HG02642 (cell line): ENCODE results near the gene IFNA17.
"Not testable (repeated sequence)": the region's sequence is repeated elsewhere in the genome, so short reads cannot be mapped to it uniquely, and the experiment has no call there.

Experiments
- ATAC-seq: cut with Tn5 transposase; IDR thresholded peaks from one replicate; pipeline ENCODE4 v1.9.1; 2021; ENCODE audit warnings: mild to moderate bottlenecking; ENCODE audit not compliant: unreplicated experiment, poor library complexity

IFNA17 gene

DNA sequence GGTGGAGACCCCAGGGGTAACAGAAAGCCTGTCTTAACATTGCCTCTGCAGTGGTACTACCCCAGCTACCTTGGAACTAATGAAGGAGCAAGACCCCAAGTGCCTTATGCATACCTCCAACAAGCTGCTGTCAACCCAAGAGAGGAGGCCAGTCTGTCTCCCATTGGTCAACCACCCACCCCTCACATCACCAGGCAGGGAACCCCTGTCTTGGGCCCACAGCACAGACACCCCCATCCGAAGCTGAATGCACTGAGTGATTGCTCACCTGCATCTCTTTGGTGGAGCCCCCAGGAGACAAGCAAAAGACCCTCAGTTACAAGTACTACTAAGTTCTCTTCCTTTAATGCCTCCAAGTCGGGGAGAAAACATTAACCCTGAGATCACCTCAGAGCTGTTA lies 15.9 kb downstream of the IFNA17 start:
- ATAC-seq = not testable (repeated sequence)

DNA sequence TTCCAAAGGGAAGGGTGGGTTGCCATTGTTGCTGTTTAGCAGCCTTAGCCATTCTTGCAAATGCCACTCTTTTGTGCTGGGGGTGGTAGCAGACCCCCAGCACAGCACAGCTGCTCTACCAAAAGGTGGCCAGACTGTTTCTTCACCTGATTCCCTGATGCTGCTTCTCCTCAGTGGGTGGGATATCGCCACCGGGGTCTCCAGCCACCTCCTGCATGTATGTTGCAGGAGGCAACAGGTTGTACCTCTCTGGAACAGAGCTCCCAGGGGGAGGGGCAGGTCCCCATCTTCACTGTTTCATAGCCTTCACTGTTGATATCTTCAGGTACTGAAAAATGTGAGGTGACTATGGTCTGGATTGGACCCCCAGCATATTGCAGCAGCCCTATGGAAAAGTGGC lies 17.2 kb downstream of the IFNA17 start:
- not testable (repeated sequence) for ATAC-seq

DNA sequence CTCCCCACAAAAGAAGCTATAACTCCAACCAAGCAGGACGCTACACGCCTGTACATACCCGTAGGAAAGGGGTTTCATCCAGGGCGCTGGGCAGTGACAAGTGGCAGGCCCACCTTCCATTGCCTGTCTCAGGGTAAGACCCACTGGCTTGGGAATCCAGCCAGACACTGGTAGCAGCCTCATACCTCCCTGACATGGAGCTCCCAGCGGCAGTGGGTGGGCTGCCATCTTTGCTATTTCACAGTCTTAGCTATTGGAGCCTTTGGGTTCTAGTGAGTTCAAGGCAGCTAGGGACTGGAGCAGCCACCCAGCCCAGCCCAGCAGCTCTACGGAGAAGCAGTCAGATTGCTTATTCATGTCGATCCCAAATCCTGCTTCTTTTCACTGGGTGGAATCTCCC lies 17.7 kb downstream of the IFNA17 start:
- no peak for ATAC-seq

DNA sequence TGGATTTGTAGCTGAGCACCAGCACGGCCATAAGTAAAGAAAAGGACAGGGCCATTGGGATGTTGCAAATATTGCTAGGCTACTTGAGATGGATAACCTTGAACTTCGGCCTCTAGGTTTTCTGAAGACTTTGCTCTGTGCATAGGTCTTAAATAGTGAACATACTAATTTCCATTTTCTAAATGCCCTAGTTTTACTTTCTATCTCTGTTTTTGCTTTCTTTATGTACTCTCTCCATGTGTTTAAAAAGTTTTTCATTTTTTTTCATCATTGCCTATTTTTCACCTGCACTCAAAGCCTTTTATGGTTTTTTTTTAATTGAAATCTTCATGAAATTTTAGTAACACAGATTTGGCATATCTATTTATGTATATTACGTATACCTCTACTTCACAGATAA lies 21.0 kb downstream of the IFNA17 start, which contains the start of gene IFNA10:
TSS of gene IFNA10 (minus strand) at position 101 of the 400 bp plus-strand sequence. CDS start at position 55, 46 bp downstream.
- not testable (repeated sequence) for ATAC-seq

DNA sequence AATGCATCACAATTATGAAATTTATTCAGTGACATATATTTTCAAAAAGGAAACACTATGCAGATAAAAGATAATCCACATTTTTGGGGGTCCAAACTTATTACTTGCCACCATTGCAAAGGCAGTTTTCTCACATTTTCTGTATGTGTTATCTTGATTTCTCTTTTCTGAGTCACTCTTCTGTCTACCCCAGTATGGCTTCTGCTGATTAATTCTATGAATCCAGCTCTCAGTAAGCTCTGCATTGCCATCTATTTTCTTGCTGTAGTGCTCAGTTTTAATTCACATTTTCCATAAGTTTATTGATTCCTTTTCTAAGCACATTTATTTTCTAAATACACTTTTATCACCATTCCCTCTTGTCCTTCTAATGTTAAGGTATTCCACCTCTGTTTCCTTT lies 22.8 kb downstream of the IFNA17 start:
- ATAC-seq = no peak

DNA sequence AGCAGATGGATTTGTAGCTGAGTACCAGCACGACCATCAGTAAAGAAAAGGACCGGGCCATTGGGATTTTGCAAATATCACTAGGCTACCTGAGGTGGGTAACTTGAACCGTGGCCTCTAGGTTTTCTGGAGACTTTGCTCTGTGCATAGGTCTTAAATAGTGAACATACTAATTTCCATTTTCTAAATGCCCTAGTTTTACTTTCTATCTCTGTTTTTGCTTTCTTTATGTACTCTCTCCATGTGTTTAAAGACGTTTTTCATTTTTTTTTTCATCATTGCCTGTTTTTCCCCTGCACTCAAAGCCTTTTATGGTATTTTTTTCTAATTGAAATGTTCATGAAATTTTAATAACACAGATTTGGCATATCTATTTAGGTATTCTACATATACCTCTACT lies 25.9 kb downstream of the IFNA17 start, which contains the start of gene IFNA7:
TSS of gene IFNA7 (minus strand) at position 101 of the 400 bp plus-strand sequence. CDS start at position 61, 40 bp downstream.
- ATAC-seq = not testable (repeated sequence)

DNA sequence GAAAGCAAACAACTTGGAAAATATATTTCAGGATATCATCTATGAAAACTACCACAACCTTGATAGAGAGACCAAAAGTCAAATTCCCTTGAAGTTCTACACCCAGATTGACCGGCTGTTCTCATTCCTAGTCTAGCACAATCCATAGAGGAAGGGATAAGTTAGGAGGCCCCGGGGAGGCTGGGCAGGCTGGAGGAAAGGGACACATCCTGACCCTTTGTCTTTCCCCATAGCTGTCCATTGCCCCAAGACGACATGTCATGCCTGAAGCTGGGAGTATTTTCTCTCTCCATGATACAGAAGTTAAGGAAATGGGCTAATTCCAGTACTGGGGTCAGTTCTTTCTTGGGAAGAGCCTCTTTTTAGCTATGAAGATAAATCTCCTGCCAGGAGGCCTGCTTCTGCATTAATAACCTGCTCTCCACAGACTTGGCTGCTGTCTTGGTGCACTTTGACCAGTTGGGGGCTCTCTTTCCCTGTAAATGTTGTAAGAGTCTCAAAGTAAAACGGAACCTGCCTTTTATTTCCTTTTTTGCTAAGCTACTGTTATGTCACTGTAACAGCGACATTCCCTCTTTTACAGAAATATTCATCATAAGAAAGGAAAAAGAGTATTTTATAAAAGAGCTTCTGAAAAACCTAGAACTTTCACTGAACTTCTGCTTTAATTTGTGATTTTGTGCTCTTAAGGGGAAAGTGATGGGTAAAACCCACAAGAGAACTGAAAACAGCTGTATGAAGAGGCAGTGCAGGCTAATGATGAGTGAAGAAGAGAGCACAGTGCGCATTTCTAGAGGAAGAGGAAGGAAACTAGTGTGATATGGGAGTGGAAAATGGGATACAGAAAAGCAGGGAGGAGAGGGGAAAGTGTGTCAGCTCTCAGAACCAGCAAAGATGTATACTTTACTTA lies 32.9 kb downstream of the IFNA17 start:
- peak; percentile 96 for ATAC-seq

DNA sequence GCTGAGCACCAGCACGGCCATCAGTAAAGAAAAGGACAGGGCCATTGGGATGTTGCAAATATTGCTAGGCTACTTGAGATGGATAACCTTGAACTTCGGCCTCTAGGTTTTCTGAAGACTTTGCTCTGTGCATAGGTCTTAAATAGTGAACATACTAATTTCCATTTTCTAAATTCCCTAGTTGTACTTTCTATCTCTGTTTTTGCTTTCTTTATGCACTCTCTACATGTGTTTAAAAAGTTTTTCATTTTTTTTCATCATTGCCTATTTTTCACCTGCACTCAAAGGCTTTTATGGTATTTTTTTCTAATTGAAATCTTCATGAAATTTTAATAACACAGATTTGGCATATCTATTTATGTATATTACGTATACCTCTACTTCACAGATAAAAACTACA lies 40.5 kb downstream of the IFNA17 start, which contains the start of gene IFNA4:
TSS of gene IFNA4 (minus strand) at position 101 of the 400 bp plus-strand sequence. CDS start at position 45, 56 bp downstream.
- ATAC-seq = not testable (repeated sequence)

DNA sequence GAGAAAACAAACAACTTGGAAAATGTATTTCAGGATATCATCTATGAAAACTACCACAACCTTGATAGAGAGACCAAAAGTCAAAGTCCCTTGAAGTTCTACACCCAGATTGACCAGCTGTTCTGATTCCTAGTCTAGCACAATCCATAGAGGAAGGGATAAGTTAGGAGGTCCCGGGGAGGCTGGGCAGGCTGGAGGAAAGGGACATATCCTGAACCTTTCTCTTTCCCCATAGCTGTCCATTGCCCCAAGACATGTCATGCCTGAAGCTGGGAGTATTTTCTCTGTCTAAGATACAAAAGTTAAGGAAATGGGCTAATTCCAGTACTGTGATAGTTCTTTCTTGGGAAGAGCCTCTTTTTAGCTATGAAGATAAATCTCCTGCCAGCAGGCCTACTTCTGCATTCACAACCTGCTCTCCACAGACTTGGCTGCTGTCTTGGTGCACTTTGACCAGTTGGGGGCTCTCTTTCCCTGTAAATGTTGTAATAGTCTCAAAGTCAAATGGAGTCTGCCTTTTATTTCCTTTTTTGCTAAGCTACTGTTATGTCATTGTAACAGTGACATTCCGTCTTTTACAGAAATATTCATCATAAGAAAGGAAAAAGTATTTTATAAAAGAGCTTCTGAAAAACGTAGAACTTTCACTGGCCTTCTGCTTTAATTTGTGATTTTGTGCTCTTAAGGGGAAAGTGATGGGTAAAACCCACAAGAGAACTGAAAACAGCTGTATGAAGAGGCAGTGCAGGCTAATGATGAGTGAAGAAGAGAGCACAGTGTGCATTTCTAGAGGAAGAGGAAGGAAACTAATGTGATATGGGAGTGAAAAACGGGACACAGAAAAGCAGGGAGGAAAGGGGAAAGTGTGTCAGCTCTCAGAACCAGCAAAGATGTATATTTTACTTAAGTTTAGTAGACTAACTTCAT lies 44.9 kb downstream of the IFNA17 start:
- peak; percentile 98 for ATAC-seq
